GM18507 (cell line): ENCODE data around the gene CFD.
"Not testable (repeated sequence)": the region's sequence is repeated elsewhere in the genome, so short reads cannot be mapped to it uniquely, and the experiment has no call there.

Experiments used
- DNase-seq: peaks from one replicate; pipeline ENCODE4 v3.0.0; 2011; ENCODE audit warnings: low read depth; ENCODE audit not compliant: insufficient read length; ENCODE audit errors: extremely low spot score
- FAIRE-seq: peaks from 2 replicates; lab custom pipeline; 2011; peaks lifted over from hg19 to GRCh38; lab: Jason Lieb, UNC

The CFD gene

DNA sequence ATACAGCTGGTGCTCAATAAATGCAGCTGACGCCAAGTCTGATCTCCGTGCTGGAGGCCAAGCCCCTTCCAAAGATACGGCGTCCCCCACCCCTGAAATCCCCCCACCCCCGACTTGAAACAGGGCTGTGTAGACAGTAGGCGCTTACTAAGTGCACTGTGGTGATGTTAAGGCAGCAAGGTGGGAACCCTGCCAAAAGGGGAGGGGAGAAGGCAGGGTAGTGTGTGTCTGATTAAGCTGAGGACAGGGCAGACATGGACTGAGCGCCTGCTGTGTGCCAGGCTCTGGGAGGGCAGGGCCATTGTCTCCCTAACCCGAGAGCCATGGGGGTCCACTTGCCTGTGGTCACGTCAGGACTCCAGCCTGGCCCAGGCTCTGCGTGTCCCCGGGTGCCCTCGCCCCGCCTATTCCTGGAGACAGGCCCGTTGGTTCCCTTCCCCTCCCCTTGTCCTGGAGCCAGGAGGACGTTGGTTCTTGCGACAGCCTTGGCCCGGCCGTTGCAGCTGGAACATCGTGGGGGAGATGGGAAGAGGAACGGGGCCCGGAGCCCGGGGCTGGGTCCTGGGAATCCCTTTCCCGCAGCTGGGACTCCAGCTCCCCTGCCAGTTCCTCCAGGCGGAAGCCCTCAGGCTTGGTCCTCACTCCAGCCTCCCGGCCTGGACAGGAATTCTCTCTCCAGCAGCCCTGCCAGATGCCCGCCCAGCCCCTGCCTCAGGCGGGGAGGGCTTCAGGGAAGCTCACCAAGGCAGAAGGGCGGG lies 9.1 kb upstream of the CFD start:
- FAIRE-seq (no peak), DNase-seq (no peak)

DNA sequence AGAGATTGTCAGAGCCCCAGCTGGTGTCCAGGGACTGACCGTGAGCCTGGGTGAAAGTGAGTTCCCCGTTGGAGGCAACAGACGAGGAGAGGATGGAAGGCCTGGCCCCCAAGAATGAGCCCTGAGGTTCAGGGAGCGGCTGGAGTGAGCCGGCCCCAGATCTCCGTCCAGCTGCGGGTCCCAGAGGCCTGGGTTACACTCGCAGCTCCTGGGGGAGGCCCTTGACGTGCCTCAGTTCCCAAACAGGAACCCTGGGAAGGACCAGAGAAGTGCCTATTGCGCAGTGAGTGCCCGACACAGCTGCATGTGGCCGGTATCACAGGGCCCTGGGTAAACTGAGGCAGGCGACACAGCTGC lies 8.5 kb upstream of the CFD start:
- FAIRE-seq (no peak), DNase-seq (no peak)

DNA sequence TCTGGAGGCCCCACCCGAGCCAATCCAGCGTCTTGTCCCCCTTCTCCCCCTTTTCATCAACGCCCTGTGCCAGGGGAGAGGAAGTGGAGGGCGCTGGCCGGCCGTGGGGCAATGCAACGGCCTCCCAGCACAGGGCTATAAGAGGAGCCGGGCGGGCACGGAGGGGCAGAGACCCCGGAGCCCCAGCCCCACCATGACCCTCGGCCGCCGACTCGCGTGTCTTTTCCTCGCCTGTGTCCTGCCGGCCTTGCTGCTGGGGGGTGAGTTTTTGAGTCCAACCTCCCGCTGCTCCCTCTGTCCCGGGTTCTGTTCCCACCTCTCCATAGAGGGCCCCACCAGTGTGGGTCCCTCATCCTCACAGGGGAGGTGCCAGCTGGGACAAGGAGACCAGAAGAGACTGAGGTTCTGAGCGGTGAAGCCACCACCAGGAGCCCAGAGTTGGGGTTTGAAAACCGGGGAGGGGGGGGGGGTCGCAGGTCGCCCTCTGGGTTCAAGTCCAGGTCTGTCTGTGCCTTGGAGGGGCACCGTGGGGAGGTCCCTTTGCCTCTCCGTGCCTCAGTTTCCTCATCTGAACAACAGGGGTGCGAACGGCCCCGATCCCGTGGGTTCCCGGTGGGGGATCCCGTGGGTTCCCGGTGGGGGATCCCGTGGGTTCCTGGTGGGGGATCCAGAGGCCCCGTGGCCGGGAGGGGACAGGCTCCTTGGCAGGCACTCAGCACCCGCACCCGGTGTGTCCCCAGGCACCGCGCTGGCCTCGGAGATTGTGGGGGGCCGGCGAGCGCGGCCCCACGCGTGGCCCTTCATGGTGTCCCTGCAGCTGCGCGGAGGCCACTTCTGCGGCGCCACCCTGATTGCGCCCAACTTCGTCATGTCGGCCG lies 7.1 kb upstream of the CFD start, which contains the start of gene ELANE:
Gene ELANE (plus strand): TSS at position 168 of the 878 bp plus-strand sequence. CDS start 26 bp downstream, at position 194.
- FAIRE-seq (no peak), DNase-seq (no peak)

DNA sequence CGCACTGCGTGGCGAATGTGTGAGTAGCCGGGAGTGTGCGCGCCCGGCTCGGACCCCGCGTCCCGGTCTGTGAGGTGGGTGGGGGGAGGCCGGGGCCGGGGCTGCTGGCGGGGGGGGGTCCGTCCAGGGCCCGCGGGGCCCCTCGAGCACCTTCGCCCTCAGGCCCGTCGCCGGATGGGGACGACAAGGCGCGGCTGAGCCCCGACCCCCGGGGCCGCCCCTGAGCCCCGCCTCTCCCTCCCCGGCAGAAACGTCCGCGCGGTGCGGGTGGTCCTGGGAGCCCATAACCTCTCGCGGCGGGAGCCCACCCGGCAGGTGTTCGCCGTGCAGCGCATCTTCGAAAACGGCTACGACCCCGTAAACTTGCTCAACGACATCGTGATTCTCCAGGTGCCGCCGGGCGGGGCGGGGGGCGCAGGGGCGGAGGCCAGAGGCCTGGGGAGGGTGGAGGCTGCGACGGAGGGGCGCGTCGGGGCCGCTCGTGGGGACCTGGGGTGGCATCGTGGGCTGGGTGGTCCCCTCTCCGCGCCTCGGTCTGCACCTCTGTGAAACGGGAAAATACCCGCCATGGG lies 6.4 kb upstream of the CFD start:
- FAIRE-seq, result no peak

DNA sequence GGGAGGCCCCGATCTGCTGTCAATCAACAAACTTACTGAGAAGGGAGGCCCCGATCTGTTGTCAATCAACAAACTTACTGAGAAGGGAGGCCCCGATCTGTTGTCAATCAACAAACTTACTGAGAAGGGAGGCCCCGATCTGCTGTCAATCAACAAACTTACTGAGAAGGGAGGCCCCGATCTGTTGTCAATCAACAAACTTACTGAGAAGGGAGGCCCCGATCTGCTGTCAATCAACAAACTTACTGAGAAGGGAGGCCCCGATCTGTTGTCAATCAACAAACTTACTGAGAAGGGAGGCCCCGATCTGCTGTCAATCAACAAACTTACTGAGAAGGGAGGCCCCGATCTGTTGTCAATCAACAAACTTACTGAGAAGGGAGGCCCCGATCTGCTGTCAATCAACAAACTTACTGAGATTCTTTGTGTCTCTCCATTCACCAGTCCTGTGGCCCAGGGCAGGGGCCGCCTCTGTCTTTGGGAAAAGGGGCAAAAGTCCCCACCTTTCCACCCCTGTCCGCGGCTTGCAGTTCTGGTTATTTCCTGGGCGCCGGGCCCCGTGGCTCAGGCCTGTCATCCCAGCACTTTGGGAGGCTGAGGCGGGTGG lies 5.7 kb upstream of the CFD start:
- FAIRE-seq, DNase-seq: not testable (repeated sequence)

More for the DNA sequence above, 6.4 kb upstream of the CFD start:
- no peak for DNase-seq

DNA sequence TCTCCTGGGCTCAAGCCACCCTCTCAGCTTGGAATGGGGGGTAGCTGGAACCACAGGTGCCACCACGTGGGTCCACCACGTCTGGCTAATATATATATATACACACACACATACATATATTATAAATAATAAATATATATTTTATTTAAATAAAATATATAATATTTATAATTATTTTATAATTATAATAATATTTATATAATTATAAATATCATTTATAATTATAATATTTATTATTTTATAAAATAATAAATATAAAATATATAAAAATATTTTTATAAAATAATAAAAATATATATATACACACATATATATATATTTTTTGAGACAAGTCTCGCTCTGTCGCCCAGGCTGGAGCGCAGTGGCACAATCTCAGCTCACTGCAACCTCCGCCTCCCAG lies 4.9 kb upstream of the CFD start:
- FAIRE-seq (no peak), DNase-seq (no peak)

DNA sequence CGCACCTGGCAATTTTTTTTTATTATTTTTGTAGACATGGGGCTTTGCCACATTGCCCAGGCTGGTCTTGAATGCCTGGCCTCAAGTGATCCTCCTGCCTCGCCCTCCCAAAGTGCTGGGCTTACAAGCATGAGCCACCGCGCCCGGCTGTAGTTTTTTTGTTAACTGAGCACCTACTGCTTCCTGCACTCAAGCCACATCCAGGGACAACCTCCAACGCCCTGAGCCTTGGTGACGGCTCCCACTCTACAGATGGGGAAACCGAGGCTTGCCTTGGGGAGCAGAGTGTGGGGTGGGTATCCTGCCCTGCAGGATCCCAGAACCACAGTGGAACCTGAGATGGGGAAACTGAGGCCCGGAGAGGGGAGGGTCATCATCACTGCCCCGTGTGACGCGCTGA lies 4.3 kb upstream of the CFD start:
- FAIRE-seq, result no peak
- DNase-seq, result no peak

DNA sequence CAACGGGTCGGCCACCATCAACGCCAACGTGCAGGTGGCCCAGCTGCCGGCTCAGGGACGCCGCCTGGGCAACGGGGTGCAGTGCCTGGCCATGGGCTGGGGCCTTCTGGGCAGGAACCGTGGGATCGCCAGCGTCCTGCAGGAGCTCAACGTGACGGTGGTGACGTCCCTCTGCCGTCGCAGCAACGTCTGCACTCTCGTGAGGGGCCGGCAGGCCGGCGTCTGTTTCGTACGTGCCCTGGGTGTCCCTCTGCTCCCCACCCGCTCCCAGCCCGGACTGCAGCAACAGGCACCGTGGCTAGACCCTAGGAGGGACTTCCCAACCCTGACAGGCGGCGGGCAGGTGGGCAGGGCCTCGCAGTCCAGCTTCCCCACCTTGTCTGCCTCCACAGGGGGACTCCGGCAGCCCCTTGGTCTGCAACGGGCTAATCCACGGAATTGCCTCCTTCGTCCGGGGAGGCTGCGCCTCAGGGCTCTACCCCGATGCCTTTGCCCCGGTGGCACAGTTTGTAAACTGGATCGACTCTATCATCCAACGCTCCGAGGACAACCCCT lies 3.8 kb upstream of the CFD start:
- DNase-seq (no peak), FAIRE-seq (no peak)

DNA sequence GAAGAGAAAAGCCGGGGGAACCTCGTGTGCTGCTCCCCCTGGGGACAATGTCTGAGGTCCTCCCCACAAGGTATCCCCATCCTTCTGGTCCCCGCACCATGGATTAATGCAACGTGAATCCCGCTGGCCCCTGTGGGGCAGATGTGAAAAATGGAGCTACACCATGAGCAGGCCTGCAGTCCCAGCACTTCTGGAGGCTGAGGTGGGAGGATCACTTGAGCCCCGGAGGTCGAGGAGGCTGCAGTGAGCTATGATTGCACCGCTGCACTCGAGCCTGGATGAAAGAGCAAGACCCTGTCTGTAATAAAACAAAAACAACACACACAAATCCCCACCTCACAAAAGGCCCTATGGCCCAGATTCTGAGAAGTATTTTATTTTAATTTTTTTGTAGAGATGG lies 1.2 kb upstream of the CFD start:
- FAIRE-seq, result no peak
- no peak for DNase-seq

DNA sequence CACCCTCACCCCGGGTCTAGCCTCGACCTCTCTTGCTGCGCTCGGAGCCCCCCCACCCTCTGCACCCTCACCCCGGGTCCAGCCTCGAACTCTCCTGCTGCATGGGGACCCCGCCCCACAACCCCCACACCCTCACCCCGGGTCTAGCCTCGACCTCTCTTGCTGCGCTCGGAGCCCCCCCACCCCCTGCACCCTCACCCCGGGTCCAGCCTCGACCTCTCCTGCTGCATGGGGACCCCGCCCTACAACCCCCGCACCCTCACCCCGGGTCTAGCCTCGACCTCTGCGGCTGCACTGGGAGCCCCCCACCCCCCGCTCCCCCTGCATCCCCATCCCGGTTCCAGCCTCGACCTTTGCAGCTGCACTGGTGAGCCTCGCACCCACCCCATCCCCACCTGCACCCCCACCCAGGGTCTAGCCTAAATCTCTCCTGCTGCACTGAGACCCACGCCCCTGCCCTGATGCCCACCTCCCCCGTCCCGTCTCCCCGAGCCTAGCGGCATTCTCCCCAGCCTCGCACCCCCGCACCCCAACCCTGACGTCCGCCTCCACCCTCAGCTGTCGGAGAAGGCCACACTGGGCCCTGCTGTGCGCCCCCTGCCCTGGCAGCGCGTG lies 1.8 kb downstream of the CFD start:
- FAIRE-seq (no peak), DNase-seq (no peak)

DNA sequence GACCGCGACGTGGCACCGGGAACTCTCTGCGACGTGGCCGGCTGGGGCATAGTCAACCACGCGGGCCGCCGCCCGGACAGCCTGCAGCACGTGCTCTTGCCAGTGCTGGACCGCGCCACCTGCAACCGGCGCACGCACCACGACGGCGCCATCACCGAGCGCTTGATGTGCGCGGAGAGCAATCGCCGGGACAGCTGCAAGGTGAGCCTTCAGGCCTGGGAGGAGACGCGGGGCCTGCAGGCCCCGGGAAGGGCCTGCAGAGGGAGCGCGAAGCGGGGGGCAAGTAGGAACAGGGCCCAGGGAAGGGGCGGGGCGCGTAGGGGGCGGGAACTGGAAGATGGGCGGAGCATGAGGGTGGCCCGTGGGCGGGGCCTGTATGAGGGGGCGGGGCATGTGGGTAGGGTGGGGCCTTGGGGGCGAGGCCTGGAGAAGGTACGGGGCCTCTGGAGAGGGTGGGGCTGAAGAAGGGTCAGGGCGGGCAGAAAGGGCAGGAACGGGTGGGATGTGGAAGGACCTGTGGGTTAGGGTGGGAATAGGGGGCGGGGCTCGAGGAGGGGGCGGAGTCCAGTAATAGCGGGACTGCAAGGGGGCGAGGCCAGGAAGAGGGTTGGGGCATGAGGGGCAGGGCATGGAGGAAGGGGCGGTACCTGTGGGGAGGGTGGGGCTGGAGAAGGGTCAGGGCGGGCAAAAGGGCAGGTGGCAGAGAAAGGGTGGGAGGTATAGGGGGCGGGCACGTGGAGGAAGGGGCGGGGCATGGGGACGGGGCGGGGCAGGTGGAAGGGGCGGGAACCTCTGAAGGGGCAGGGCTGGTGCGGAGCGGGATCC lies 2.5 kb downstream of the CFD start:
- peak; percentile 79 for FAIRE-seq
- DNase-seq, result peak; percentile 69

DNA sequence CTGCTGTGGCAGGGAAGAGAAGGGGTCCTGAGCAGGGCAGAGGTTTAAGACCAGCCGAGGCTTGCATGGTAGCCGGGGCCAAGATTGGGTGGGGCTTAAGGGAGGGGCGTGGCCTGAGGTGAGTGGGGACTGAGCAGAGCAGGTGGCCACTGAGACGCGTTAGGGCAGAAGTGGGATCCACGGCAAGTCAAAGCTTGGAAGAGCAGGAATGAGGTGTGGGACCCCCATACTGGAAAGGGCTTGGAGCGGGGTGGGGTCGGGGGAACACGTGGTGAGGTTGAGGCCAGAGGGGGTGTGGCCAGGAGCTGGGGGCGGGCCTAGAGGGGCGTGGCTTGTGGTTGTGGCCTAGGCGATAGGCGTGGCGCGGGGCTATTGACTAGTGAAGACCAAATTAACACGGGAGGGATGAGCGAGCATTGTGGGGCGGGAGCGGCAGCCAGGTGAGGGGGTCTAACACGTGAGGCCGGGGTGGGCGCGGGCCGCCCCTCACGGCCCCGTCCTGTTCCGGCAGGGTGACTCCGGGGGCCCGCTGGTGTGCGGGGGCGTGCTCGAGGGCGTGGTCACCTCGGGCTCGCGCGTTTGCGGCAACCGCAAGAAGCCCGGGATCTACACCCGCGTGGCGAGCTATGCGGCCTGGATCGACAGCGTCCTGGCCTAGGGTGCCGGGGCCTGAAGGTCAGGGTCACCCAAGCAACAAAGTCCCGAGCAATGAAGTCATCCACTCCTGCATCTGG lies 3.3 kb downstream of the CFD start:
- DNase-seq (peak; percentile 70), FAIRE-seq (peak; percentile 83)

DNA sequence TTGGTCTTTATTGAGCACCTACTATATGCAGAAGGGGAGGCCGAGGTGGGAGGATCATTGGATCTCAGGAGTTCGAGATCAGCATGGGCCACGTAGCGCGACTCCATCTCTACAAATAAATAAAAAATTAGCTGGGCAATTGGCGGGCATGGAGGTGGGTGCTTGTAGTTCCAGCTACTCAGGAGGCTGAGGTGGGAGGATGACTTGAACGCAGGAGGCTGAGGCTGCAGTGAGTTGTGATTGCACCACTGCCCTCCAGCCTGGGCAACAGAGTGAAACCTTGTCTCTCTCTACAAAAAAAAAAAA lies 3.8 kb downstream of the CFD start:
- FAIRE-seq (no peak), DNase-seq (no peak)

DNA sequence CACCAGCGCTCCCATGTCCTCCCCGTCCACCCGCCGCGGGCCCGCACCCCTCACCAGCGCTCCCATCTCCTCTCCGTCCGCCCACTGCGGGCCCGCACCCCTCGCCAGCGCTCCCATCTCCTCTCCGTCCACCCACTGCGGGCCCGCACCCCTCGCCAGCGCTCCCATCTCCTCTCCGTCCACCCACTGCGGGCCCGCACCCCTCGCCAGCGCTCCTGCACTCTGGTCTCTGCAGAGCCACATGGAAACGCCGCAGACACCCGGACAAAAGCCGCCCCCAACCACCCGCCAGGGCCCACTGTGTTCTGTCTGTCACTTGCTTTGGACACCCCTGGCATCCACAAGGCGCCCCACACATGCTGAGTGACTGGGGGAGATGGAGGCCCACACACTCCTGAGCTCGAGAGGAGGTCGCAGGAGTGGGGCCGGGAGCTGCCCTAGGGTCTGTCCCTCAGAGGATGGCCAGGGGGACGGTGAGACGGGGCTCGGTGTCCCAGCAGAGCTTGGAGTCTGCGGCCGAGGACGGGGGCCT lies 7.4 kb downstream of the CFD start:
- FAIRE-seq (no peak), DNase-seq (no peak)

DNA sequence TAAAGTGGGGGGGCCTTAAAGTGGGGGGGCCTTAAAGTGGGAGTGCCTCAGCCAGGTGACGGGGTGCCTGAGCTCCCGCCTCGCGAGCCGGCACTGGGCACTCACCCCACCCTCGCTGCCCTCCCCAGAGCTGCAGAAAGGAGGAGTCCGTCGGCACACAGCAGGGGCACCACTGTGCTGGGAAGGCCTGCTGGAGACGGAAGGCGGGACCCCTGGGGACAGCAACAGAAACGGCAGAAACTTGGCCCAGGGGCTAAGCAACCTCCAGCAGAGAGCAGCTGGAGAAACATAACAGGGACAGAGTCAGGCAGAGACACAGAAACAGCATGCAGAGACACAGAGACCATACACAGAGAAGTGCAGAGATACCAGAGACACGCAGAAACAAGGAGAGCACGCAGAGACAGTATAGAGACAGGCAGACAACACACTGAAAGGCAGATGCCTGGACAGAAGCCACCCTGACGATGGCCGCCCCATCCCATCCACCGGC lies 7.9 kb downstream of the CFD start:
- DNase-seq (no peak), FAIRE-seq (no peak)

DNA sequence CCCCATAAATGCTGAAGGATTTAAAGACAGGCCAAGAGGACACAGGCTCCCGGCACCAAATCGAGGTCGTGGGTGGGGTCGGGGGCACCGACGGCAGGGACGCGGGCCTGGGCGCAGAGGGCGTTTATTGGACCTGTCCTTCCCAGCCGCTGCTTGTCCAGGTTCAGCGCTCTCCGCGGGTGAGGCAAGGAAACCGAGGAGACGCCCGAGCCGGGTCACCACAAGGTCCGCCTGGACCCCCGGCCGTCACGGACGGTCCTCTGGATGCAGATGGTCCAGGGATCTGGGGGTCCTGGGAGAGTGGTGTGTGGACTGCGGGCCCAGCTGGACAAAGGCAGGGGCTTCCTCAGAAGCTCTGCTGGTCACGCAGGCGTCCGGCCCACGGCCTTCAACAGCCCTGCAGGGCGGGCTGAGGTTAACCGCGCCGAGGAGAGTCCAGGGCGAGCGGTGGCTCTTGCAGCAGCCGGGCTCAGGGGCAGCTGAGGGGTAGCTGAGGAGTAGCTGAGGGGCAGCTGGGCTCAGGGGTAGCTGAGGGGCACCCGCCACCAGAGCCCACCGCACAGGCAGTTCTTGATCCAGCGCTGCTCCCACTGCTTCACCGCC lies 8.5 kb downstream of the CFD start:
- DNase-seq (no peak), FAIRE-seq (no peak)

DNA sequence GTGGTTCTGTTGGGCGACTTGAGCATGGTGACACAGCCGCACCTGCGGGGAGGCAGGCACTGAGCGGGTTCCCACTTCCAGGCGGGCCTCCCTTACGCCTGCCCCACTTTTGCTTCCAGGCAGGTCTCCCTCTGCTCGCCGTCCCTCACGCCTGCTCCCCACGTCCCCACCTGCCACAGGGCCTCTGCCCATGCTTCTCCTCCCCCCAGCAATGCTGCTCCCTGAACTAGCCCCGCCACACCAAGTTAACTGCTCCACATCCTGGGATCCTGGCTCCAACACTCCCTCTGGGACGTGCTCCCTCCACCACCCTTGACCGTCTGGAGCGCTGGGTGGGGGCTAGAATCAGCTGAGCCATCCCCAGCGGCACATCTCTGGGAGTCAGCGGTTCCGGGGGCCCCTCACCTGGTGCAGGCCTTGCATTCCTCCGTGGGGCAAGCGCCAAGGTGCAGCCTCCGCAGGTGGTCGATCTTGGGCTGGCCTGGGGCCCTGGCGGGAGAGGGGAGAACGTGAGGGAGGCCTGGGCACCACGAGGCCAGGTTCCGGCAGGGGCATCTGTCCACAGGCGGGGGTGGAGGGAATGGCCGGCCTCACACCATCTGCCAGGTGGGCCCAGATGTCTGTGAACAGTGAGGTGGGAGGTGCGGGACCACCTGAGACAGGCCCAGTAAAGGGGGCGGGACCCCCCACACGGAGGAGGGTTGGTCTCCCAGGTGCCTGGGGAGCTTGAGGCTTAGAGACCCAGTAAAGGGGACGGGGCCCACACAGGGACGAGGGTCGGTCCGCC lies 9.2 kb downstream of the CFD start:
- no peak for FAIRE-seq
- no peak for DNase-seq
